Measurements from ENCODE around the gene GBE1.
A peak's percentile ranks its signal among the peaks of the same experiment; 100 is the strongest.

GBE1 gene

DNA sequence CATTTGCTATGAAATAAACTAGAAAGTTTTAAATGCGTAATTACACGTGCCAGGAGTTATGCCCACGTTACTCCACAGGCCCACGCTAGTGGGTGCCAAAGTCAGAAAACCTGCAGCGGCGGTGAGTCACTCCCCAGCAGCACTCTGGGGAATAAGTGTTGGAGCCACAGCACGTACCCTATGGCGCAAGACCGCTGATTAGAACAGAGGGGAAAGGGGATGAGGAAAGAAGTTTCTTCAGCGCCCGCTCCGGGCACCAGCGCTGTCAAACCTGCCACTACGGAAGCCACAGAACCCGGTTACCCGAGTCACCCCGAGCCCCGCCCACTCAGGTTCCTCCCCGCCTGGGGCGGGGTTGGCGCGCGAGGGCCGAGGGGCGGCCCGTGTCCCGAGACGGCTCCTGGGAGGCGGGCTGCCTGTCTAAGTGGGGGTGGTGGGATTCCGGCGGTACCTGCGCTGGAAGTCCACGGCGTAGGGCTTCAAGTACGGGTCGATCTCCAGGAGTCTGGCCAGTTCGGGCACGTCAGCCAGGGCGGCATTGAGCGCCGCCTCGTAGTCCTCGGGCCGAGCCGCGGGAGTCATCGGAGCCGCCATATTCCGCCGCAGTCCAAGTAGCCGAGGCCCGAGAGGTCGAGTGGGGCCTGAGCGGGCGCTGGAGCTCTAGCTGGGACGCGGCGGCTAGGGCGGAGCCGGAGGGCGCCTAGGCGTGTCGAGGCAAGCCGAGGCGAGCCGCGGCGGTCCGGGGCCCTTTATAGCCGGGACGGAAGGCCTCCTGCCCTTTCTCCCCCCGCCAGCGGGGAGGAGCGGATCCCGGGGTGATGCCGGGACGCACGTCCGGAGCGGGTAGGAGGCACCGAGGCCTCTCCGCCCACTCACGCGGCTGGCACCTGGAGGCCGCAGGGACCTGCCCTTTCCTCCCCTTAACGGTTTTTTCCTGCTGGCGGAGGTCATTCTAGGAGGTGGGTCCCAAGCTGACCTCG is at the start of gene GBE1:
GBE1 (minus strand) TSS at position 722 of the 980 bp plus-strand sequence; CDS start at position 594, 128 bp downstream.
- H3K9me3 ChIP-seq (ENCODE audit: control insufficient read depth, low read length): no peaks in the 10 kb centered on the region
- peak within 1 kb of the TSS; percentile 48 for H3K4me3 ChIP-seq (ENCODE audit: low read length)
- H3K4me1 ChIP-seq (ENCODE audit: control insufficient read depth, insufficient read depth, low read length): peaks cover 5% of the 10 kb centered on the region
- H3K9ac ChIP-seq (ENCODE audit: low read length): peak within 1 kb of the TSS; percentile 93
- H3K36me3 ChIP-seq (ENCODE audit: control insufficient read depth, insufficient read depth, low read length): no peaks in the 10 kb centered on the region
- no peaks in the 10 kb centered on the region for H3K27me3 ChIP-seq (ENCODE audit: control insufficient read depth, insufficient read depth, low read length)

DNA sequence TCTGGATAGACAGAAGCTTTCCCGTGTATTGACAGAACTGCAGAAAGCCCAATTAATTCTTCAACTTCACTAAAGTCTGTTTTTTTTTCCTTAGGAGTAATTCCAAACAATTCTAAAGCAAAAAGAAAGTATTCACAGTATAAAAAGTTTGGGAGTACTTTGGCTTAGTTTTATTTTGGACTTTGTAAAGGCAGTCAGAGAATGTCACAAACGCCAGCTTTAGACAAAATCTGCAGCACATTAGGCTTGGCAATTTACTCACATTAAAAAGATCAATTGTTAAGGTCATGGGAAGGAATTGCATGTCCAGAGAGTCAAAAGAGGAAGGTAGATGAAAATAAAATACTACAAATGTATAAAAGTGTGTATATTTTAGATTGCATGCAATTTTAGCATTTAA is 47.5 kb upstream of the GBE1 start:
- Histone ChIP-seq H3K4me3 (ENCODE audit: low read length) (no peak overlapping the region), H3K9ac (ENCODE audit: low read length) (no peak overlapping the region), H3K36me3 (ENCODE audit: control insufficient read depth, insufficient read depth, low read length) (no peaks in the 10 kb centered on the region), H3K4me1 (ENCODE audit: control insufficient read depth, insufficient read depth, low read length) (no peaks in the 10 kb centered on the region), H3K9me3 (ENCODE audit: control insufficient read depth, low read length) (no peaks in the 10 kb centered on the region), H3K27me3 (ENCODE audit: control insufficient read depth, insufficient read depth, low read length) (no peaks in the 10 kb centered on the region)

DNA sequence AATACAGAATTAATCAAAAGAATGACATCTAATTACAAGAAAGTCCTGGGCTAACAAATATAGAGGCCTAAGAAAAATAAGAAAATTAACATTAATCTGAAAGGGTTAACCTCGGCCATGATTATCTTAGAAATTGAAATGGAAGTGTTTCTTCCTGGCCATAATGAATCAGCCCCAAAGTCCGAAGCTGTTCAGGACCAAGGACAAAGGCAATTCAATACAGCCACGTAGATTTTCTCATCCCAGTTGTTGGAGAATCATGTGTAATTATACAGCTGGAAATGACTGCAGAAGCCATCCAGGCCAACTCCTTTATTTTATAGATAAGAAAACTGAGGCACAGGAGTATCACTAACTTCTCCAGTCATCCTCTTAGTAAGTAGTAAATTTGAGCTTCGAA is 38.0 kb upstream of the GBE1 start:
- Histone ChIP-seq H3K27me3 (ENCODE audit: control insufficient read depth, insufficient read depth, low read length) (no peaks in the 10 kb centered on the region), H3K36me3 (ENCODE audit: control insufficient read depth, insufficient read depth, low read length) (no peaks in the 10 kb centered on the region), H3K4me3 (ENCODE audit: low read length) (no peak overlapping the region), H3K9ac (ENCODE audit: low read length) (no peak overlapping the region), H3K9me3 (ENCODE audit: control insufficient read depth, low read length) (no peaks in the 10 kb centered on the region), H3K4me1 (ENCODE audit: control insufficient read depth, insufficient read depth, low read length) (no peaks in the 10 kb centered on the region)

DNA sequence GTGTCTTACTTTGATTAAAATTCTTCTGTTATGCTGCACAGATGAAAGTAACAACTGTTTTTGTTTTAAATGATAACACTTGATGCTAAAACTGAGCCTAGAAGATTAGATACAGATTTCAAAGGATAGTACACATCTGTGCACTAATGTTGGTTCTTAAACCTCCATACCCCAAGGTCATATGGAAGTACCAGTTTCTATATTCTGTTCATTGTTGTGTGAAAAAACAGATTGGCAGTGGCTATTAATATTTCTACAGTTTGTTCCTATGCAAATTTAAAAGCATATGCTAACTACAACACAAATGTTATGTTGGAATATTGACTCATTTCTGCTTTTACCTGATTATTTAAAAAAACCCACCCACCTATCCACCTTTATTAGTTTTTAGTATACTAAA is 32.0 kb upstream of the GBE1 start:
- no peaks in the 10 kb centered on the region for H3K4me1 ChIP-seq (ENCODE audit: control insufficient read depth, insufficient read depth, low read length)
- H3K9ac ChIP-seq (ENCODE audit: low read length): no peak overlapping the region
- H3K36me3 ChIP-seq (ENCODE audit: control insufficient read depth, insufficient read depth, low read length): no peaks in the 10 kb centered on the region
- no peak overlapping the region for H3K4me3 ChIP-seq (ENCODE audit: low read length)
- H3K9me3 ChIP-seq (ENCODE audit: control insufficient read depth, low read length): no peaks in the 10 kb centered on the region
- no peaks in the 10 kb centered on the region for H3K27me3 ChIP-seq (ENCODE audit: control insufficient read depth, insufficient read depth, low read length)

DNA sequence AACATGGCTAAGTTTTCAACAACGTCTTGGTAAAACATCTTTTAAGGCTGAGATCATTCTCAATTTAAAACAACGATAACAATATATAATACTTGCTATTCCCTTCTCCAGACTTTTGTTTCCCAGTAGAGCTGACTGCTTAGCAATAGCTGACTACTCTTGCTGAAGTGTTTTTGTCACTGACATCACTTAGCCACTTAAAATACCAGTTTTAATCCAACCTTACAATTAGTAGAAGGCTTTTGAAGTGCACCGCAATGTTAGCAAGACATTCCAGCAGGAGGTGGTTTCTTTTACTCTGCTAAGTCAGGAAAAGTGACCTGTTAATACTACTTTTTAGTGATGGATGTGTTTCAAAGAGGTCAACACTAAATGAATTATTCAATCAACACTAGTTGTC is 28.7 kb upstream of the GBE1 start:
- no peaks in the 10 kb centered on the region for H3K9me3 ChIP-seq (ENCODE audit: control insufficient read depth, low read length)
- H3K36me3 ChIP-seq (ENCODE audit: control insufficient read depth, insufficient read depth, low read length): no peaks in the 10 kb centered on the region
- no peak overlapping the region for H3K9ac ChIP-seq (ENCODE audit: low read length)
- no peaks in the 10 kb centered on the region for H3K27me3 ChIP-seq (ENCODE audit: control insufficient read depth, insufficient read depth, low read length)
- no peaks in the 10 kb centered on the region for H3K4me1 ChIP-seq (ENCODE audit: control insufficient read depth, insufficient read depth, low read length)
- H3K4me3 ChIP-seq (ENCODE audit: low read length): no peak overlapping the region

DNA sequence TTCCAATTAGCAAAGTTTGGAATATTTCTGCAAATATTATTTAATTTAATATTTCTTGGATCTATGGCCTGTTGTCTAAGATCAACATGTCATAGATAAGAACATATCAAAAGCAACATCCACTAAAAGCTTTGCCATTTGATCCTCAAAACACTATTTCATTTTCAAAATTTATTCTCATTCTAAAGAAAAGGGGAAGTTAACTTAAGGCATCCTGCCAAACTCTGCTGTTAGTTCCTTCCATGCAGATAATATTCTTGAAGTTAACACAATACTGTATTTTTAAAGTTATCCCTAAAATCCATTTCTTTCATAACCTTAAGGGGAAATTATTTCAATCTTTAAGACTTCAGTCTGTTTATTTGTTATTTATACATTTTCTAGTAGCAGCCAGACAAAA is 28.2 kb upstream of the GBE1 start:
- Histone ChIP-seq H3K4me3 (ENCODE audit: low read length) (no peak overlapping the region), H3K9me3 (ENCODE audit: control insufficient read depth, low read length) (no peaks in the 10 kb centered on the region), H3K36me3 (ENCODE audit: control insufficient read depth, insufficient read depth, low read length) (no peaks in the 10 kb centered on the region), H3K4me1 (ENCODE audit: control insufficient read depth, insufficient read depth, low read length) (no peaks in the 10 kb centered on the region), H3K27me3 (ENCODE audit: control insufficient read depth, insufficient read depth, low read length) (no peaks in the 10 kb centered on the region), H3K9ac (ENCODE audit: low read length) (no peak overlapping the region)

DNA sequence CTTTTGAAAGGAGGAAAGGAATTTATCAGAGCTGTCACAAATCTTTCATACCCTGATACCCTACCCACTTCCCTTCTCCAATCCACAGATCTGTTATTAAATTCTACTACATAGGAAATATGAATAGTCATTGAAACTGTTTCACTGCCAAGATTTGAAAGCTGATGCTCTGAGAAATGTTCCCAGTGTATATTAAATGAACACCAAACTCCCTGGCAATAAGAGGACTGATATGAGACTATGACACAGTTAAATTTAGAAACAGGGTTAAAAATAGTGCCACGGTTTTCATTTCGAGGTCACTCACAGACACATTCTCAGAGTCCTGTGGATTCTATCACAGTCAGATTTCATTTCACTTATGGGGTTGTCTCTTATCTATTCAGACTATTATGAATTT is 27.2 kb upstream of the GBE1 start:
- Histone ChIP-seq H3K36me3 (ENCODE audit: control insufficient read depth, insufficient read depth, low read length) (no peaks in the 10 kb centered on the region), H3K9ac (ENCODE audit: low read length) (no peak overlapping the region), H3K4me3 (ENCODE audit: low read length) (no peak overlapping the region), H3K4me1 (ENCODE audit: control insufficient read depth, insufficient read depth, low read length) (no peaks in the 10 kb centered on the region), H3K27me3 (ENCODE audit: control insufficient read depth, insufficient read depth, low read length) (no peaks in the 10 kb centered on the region), H3K9me3 (ENCODE audit: control insufficient read depth, low read length) (no peaks in the 10 kb centered on the region)

DNA sequence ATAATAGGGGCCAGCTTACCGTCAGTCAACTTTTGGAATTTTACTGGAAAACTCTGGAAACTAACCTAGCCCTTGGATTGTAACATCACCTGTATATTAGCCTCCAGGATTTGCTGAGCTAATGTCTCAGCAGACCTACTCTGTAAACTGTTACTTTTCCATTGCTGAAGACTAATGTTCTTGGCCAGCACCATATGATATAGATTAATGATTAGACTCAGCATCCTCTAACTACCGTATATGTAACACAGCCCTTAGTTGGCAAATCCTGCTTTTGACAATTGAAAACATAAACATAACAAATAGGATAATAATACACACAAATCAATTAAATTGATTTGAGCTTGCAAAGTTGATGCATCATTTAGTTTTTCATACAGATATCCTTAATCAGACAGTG is 26.6 kb upstream of the GBE1 start:
- Histone ChIP-seq H3K9me3 (ENCODE audit: control insufficient read depth, low read length) (no peaks in the 10 kb centered on the region), H3K36me3 (ENCODE audit: control insufficient read depth, insufficient read depth, low read length) (no peaks in the 10 kb centered on the region), H3K27me3 (ENCODE audit: control insufficient read depth, insufficient read depth, low read length) (no peaks in the 10 kb centered on the region), H3K4me1 (ENCODE audit: control insufficient read depth, insufficient read depth, low read length) (no peaks in the 10 kb centered on the region), H3K4me3 (ENCODE audit: low read length) (no peak overlapping the region), H3K9ac (ENCODE audit: low read length) (no peak overlapping the region)

DNA sequence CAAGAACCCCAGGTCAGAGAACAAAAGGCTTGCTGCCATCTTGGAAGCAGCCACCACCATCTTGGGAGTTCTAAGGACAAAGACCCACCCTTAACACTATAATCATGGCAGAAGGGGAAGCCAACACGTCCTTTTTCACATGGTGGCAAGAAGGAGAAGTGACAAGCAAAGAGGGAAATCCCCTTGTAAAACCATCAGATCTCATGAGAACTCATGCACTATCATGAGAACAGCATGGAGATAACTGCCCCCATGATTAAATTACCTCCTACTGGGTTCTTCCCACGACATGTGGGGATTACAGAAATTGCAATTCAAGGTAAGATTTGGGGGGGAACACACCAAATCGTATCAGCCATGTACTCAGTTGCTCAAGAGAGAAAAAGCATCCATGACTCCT is 21.1 kb upstream of the GBE1 start:
- H3K36me3 ChIP-seq (ENCODE audit: control insufficient read depth, insufficient read depth, low read length): no peaks in the 10 kb centered on the region
- no peaks in the 10 kb centered on the region for H3K9me3 ChIP-seq (ENCODE audit: control insufficient read depth, low read length)
- no peak overlapping the region for H3K9ac ChIP-seq (ENCODE audit: low read length)
- H3K4me1 ChIP-seq (ENCODE audit: control insufficient read depth, insufficient read depth, low read length): no peaks in the 10 kb centered on the region
- H3K4me3 ChIP-seq (ENCODE audit: low read length): no peak overlapping the region
- no peaks in the 10 kb centered on the region for H3K27me3 ChIP-seq (ENCODE audit: control insufficient read depth, insufficient read depth, low read length)

DNA sequence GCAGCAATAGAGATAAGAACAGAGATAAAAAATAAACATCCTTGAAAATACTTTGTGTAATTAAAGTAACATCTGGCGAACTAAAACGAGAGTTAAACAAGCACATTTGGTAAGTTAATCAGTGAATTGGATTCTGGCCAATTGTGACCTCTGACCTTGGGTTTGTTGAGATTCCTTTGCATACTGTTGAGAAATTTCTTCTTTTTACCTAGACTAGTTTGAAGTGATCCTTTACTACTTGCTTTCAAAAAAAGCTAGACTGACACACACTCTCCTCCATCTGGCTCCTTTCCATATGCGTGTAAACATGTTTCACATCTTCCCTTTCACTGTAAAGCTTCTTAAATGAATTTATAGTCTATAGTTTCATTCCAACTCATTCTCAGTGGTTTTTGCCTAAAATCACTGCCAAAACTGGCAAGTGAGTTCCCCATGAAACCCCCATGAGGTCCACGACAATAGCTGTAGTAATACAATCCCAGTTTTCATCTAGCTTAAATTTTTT is 17.3 kb upstream of the GBE1 start:
- Histone ChIP-seq H3K4me1 (ENCODE audit: control insufficient read depth, insufficient read depth, low read length) (no peaks in the 10 kb centered on the region), H3K4me3 (ENCODE audit: low read length) (no peak overlapping the region), H3K27me3 (ENCODE audit: control insufficient read depth, insufficient read depth, low read length) (no peaks in the 10 kb centered on the region), H3K9me3 (ENCODE audit: control insufficient read depth, low read length) (no peaks in the 10 kb centered on the region), H3K9ac (ENCODE audit: low read length) (no peak overlapping the region), H3K36me3 (ENCODE audit: control insufficient read depth, insufficient read depth, low read length) (no peaks in the 10 kb centered on the region)

DNA sequence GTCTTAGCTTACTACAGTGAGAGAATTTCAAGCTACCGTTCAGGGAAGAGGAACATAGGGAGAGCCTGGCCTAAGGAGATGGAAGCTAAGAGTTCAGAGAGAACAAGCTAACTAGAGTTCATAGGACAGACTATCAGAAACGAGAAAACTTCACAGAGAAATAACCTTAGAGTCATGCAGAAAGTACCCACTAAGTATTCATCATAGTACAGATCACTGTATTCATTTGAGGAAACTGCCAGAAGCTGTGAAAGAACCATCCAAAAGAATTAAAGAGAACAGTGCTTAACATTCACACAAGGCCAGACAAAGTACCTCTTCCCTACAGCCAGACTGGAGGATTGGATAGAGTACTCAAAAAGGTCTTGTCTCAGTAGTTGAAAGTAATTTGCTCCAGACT is 15.2 kb upstream of the GBE1 start:
- Histone ChIP-seq H3K36me3 (ENCODE audit: control insufficient read depth, insufficient read depth, low read length) (no peaks in the 10 kb centered on the region), H3K9me3 (ENCODE audit: control insufficient read depth, low read length) (no peaks in the 10 kb centered on the region), H3K4me1 (ENCODE audit: control insufficient read depth, insufficient read depth, low read length) (no peaks in the 10 kb centered on the region), H3K9ac (ENCODE audit: low read length) (no peak overlapping the region), H3K27me3 (ENCODE audit: control insufficient read depth, insufficient read depth, low read length) (no peaks in the 10 kb centered on the region), H3K4me3 (ENCODE audit: low read length) (no peak overlapping the region)

DNA sequence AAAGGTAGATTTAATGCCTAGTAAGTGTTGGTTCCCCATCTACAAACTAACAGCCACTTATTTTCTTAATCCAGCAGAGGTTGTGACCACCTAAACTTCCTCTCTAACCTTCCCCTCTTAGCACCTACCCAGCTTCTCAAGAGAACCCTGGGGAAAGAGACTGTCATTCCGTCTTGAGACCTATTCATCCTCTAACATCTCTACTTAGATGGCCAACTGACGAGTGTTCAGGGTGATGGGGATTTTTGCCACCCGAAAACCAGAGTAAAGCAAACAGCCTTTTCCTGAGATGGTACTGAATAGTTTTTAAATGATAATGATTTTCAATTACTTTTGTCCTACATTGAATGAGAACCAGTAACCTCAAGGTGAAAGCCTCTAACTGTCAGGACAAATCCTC is 9.3 kb upstream of the GBE1 start:
- no peak overlapping the region for H3K9ac ChIP-seq (ENCODE audit: low read length)
- H3K27me3 ChIP-seq (ENCODE audit: control insufficient read depth, insufficient read depth, low read length): no peaks in the 10 kb centered on the region
- no peak overlapping the region for H3K4me3 ChIP-seq (ENCODE audit: low read length)
- H3K36me3 ChIP-seq (ENCODE audit: control insufficient read depth, insufficient read depth, low read length): no peaks in the 10 kb centered on the region
- no peaks in the 10 kb centered on the region for H3K9me3 ChIP-seq (ENCODE audit: control insufficient read depth, low read length)
- no peaks in the 10 kb centered on the region for H3K4me1 ChIP-seq (ENCODE audit: control insufficient read depth, insufficient read depth, low read length)

All from mucosa of stomach (tissue), 1 donor.